HepG2 (cell line): ENCODE data around the gene DLG4. TPM values are rescaled to one million over a fixed set of nuclear protein-coding genes. Genes with fewer than 3 reads are reported as not detected.
A peak's percentile ranks its signal among the peaks of the same experiment; 100 is the strongest.

ENCODE experiments used
- HMG20B ChIP-seq: conservative IDR thresholded peaks from 2 replicates; pipeline ENCODE4 v1.6.1; 2016; ENCODE audit warnings: missing genetic modification reagents, missing compliant biosample characterization
- MED13 ChIP-seq: sonication (generic); formaldehyde crosslinking; IDR thresholded peaks from 2 replicates; pipeline ENCODE4 v1.5.0; 2020; ENCODE audit warnings: missing genetic modification reagents
- MTA3 ChIP-seq: sonication (generic); formaldehyde crosslinking; IDR thresholded peaks from 2 replicates; pipeline ENCODE4 v1.4.0; 2020; ENCODE audit warnings: missing genetic modification reagents
- NR3C1 ChIP-seq: sonication (generic); formaldehyde crosslinking; IDR thresholded peaks from 2 replicates; pipeline ENCODE4 v1.4.0; 2020; ENCODE audit warnings: missing genetic modification reagents
- RARG ChIP-seq: sonication (generic); formaldehyde crosslinking; IDR thresholded peaks from 2 replicates; pipeline ENCODE4 v1.4.0; 2020; ENCODE audit warnings: low read depth, mild to moderate bottlenecking, missing genetic modification reagents
- RFX1 ChIP-seq: fragments of 450-650 bp; IDR thresholded peaks from 2 replicates; pipeline ENCODE4 v1.6.1; 2017
- SNAI1 ChIP-seq: sonication (generic); formaldehyde crosslinking; IDR thresholded peaks from 2 replicates; pipeline ENCODE4 v1.5.0; 2020; ENCODE audit warnings: mild to moderate bottlenecking, missing genetic modification reagents, borderline replicate concordance
- YEATS2 ChIP-seq: sonication (generic); formaldehyde crosslinking; IDR thresholded peaks from 2 replicates; pipeline ENCODE4 v1.4.0; 2020; ENCODE audit warnings: missing genetic modification reagents, borderline replicate concordance
- ZBTB7A ChIP-seq: sonication (generic); formaldehyde crosslinking; IDR thresholded peaks from 2 replicates; pipeline ENCODE4 v1.8.0; 2022; ENCODE audit warnings: mild to moderate bottlenecking, missing genetic modification reagents
- ZFP62 ChIP-seq: sonication (generic); formaldehyde crosslinking; IDR thresholded peaks from 2 replicates; pipeline ENCODE4 v1.4.0; 2020; ENCODE audit warnings: missing genetic modification reagents
- ZNF180 ChIP-seq: sonication (generic); formaldehyde crosslinking; IDR thresholded peaks from 2 replicates; pipeline ENCODE4 v1.4.0; 2020; ENCODE audit warnings: low read depth, missing genetic modification reagents, borderline replicate concordance
- ZNF274 ChIP-seq: sonication (generic); formaldehyde crosslinking; IDR thresholded peaks from 2 replicates; pipeline ENCODE4 v1.5.1; 2020; ENCODE audit warnings: mild to moderate bottlenecking, missing genetic modification reagents
- ZNF3 ChIP-seq: IDR thresholded peaks from 2 replicates; pipeline ENCODE4 v1.7.0; 2017; ENCODE audit warnings: inconsistent platforms
- ZNF775 ChIP-seq: sonication (generic); formaldehyde crosslinking; IDR thresholded peaks from 2 replicates; pipeline ENCODE4 v1.4.0; 2020; ENCODE audit warnings: missing genetic modification reagents, mild to moderate bottlenecking, moderate library complexity, borderline replicate concordance
- ZNF879 ChIP-seq: sonication (generic); formaldehyde crosslinking; IDR thresholded peaks from 2 replicates; pipeline ENCODE4 v1.8.1; 2023; ENCODE audit warnings: missing genetic modification reagents
- polyA plus RNA-seq, 8 experiments: library from polyadenylated mRNA; depleted of rRNA in 3 of 8; stranded (reverse) in 7 of 8; unstranded in 1 of 8; fragments of >200 nt; fragmentation: Illumina TruSeq in 4 of 8; extraction: Trizol in 4 of 8; gene quantifications; 2 replicates each; pipeline versions ENCODE4 v1.2.1 to v1.2.3, GENCODE V29; 2011 to 2016; ENCODE audit warnings: low read depth in 4 of 8, missing spikeins in 1 of 8, mixed read lengths in 1 of 8; ENCODE audit not compliant: insufficient read depth in 1 of 8
- total RNA-seq, 5 experiments: library from RNA; depleted of rRNA; stranded (reverse); fragments of >200 nt; fragmentation: Illumina TruSeq; extraction: Trizol; gene quantifications; 2 replicates each; pipeline ENCODE4 v1.2.3, GENCODE V29; 2016; ENCODE audit warnings: low read depth in 1 of 5
- TF ChIP-seq, protein P1 (sequence below): sonication (generic); formaldehyde crosslinking; IDR thresholded peaks from 2 replicates; pipeline ENCODE4 v1.4.0; 2020; ENCODE audit warnings: missing genetic modification reagents, low read depth, mild to moderate bottlenecking, borderline replicate concordance
- TF ChIP-seq, protein P2 (sequence below): IDR thresholded peaks from 2 replicates; pipeline ENCODE4 v1.6.1; 2016
- TF ChIP-seq, protein P3 (sequence below): sonication (generic); formaldehyde crosslinking; conservative IDR thresholded peaks from 2 replicates; pipeline ENCODE4 v1.8.0; 2022; ENCODE audit warnings: missing genetic modification reagents
- TF ChIP-seq, protein P4 (sequence below): sonication (generic); formaldehyde crosslinking; IDR thresholded peaks from 2 replicates; pipeline ENCODE4 v1.5.0; 2020; ENCODE audit warnings: mild to moderate bottlenecking, missing genetic modification reagents, borderline replicate concordance

The DLG4 gene
- total and polyA plus RNA-seq, 2 of the 13 experiments (the other 11 are each of a cell fraction or from before 2014, with no cell fraction given), result 0.71 to 4.3 TPM

DNA sequence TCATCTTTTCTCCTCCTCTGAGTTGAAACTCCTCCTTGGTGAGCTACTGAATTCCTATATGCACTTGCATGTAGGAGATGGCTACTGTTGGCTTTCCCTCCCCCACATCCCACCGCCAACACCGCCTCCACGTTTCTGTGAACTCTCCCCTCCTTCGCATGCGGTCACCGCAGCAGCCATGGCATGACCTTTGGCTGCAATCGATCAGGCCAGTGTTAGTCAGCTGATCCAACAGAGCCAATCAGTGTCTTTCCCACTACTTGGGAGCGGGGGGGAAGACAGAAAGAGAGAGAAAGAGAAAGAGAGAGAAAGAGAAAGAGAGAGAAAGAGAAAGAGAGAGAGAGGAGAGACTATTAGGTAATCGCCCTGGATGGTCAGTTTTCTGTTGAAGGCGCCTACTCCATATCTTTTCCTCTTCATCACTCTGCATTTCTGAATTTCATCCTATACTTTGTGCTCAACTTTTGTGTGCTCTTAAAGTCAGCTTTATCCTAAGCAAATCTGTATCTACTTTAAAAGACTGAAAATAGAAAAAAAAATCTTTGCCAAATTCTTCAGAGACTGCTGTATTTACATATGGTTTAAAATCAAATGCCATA is 63.2 kb downstream of the DLG4 start (continued):
- TF ChIP-seq, protein P1, sequence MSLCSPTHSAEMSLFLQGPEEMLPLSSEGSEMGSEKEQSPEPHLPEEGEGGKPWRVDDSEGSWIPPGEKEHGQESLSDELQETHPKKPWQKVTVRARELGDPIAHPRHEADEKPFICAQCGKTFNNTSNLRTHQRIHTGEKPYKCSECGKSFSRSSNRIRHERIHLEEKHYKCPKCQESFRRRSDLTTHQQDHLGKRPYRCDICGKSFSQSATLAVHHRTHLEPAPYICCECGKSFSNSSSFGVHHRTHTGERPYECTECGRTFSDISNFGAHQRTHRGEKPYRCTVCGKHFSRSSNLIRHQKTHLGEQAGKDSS (CRISPR knock-in tag), result peak; percentile 68; the same call in 1 of the 2 replicates
- TF ChIP-seq RARG (CRISPR knock-in tag) (no peak), YEATS2 (CRISPR knock-in tag) (peak; percentile 87), ZNF274 (CRISPR knock-in tag) (peak; percentile 97), HMG20B (CRISPR knock-in tag) (0 out of 2 replicates have a peak, but pooled peaks have one; percentile 55), ZFP62 (CRISPR knock-in tag) (no peak), NR3C1 (CRISPR knock-in tag) (no peak), MED13 (CRISPR knock-in tag) (no peak), ZNF775 (peak; percentile 91), ZBTB7A (CRISPR knock-in tag) (peak; percentile 96), MTA3 (CRISPR knock-in tag) (no peak), ZNF180 (CRISPR knock-in tag) (no peak), RFX1 (no peak), SNAI1 (CRISPR knock-in tag) (0 out of 2 replicates have a peak, but pooled peaks have one; percentile 48), ZNF879 (CRISPR knock-in tag) (peak; percentile 92; the same call in 1 of the 2 replicates), ZNF3 (CRISPR knock-in tag) (no peak)
- TF ChIP-seq, protein P2, sequence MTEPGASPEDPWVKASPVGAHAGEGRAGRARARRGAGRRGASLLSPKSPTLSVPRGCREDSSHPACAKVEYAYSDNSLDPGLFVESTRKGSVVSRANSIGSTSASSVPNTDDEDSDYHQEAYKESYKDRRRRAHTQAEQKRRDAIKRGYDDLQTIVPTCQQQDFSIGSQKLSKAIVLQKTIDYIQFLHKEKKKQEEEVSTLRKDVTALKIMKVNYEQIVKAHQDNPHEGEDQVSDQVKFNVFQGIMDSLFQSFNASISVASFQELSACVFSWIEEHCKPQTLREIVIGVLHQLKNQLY (CRISPR knock-in tag), result peak; percentile 88
- TF ChIP-seq, protein P3, sequence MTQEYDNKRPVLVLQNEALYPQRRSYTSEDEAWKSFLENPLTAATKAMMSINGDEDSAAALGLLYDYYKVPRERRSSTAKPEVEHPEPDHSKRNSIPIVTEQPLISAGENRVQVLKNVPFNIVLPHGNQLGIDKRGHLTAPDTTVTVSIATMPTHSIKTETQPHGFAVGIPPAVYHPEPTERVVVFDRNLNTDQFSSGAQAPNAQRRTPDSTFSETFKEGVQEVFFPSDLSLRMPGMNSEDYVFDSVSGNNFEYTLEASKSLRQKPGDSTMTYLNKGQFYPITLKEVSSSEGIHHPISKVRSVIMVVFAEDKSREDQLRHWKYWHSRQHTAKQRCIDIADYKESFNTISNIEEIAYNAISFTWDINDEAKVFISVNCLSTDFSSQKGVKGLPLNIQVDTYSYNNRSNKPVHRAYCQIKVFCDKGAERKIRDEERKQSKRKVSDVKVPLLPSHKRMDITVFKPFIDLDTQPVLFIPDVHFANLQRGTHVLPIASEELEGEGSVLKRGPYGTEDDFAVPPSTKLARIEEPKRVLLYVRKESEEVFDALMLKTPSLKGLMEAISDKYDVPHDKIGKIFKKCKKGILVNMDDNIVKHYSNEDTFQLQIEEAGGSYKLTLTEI, result no peak
- TF ChIP-seq, protein P4, sequence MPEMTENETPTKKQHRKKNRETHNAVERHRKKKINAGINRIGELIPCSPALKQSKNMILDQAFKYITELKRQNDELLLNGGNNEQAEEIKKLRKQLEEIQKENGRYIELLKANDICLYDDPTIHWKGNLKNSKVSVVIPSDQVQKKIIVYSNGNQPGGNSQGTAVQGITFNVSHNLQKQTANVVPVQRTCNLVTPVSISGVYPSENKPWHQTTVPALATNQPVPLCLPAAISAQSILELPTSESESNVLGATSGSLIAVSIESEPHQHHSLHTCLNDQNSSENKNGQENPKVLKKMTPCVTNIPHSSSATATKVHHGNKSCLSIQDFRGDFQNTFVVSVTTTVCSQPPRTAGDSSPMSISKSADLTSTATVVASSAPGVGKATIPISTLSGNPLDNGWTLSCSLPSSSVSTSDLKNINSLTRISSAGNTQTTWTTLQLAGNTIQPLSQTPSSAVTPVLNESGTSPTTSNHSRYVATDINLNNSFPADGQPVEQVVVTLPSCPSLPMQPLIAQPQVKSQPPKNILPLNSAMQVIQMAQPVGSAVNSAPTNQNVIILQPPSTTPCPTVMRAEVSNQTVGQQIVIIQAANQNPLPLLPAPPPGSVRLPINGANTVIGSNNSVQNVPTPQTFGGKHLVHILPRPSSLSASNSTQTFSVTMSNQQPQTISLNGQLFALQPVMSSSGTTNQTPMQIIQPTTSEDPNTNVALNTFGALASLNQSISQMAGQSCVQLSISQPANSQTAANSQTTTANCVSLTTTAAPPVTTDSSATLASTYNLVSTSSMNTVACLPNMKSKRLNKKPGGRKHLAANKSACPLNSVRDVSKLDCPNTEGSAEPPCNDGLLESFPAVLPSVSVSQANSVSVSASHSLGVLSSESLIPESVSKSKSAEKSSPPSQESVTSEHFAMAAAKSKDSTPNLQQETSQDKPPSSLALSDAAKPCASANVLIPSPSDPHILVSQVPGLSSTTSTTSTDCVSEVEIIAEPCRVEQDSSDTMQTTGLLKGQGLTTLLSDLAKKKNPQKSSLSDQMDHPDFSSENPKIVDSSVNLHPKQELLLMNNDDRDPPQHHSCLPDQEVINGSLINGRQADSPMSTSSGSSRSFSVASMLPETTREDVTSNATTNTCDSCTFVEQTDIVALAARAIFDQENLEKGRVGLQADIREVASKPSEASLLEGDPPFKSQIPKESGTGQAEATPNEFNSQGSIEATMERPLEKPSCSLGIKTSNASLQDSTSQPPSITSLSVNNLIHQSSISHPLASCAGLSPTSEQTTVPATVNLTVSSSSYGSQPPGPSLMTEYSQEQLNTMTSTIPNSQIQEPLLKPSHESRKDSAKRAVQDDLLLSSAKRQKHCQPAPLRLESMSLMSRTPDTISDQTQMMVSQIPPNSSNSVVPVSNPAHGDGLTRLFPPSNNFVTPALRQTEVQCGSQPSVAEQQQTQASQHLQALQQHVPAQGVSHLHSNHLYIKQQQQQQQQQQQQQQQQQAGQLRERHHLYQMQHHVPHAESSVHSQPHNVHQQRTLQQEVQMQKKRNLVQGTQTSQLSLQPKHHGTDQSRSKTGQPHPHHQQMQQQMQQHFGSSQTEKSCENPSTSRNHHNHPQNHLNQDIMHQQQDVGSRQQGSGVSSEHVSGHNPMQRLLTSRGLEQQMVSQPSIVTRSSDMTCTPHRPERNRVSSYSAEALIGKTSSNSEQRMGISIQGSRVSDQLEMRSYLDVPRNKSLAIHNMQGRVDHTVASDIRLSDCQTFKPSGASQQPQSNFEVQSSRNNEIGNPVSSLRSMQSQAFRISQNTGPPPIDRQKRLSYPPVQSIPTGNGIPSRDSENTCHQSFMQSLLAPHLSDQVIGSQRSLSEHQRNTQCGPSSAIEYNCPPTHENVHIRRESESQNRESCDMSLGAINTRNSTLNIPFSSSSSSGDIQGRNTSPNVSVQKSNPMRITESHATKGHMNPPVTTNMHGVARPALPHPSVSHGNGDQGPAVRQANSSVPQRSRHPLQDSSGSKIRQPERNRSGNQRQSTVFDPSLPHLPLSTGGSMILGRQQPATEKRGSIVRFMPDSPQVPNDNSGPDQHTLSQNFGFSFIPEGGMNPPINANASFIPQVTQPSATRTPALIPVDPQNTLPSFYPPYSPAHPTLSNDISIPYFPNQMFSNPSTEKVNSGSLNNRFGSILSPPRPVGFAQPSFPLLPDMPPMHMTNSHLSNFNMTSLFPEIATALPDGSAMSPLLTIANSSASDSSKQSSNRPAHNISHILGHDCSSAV (CRISPR knock-in tag), result 0 out of 2 replicates have a peak, but pooled peaks have one; percentile 61
